Measurements from ENCODE around the gene CAPN12.
"Not testable (repeated sequence)": the region's sequence is repeated elsewhere in the genome, so short reads cannot be mapped to it uniquely, and the experiment has no call there.

The CAPN12 gene

GRCh38 chr19:38770949-38771275 is 26.6 kb upstream of the CAPN12 start:
- not testable (repeated sequence) for DNase-seq (ENCODE audit: low read depth)

GRCh38 chr19:38770228-38770948 is 26.1 kb upstream of the CAPN12 start:
- DNase-seq (ENCODE audit: low read depth), result not testable (repeated sequence)

GRCh38 chr19:38769635-38770211 is 25.4 kb upstream of the CAPN12 start:
- no peak for DNase-seq (ENCODE audit: low read depth)

GRCh38 chr19:38766276-38767047 is 22.2 kb upstream of the CAPN12 start:
- no peak for DNase-seq (ENCODE audit: low read depth)

GRCh38 chr19:38765214-38765613 is 20.9 kb upstream of the CAPN12 start:
- no peak for DNase-seq (ENCODE audit: low read depth)

- no peak for DNase-seq (ENCODE audit: low read depth)
These were observed 19.5 kb upstream of the CAPN12 start for GRCh38 chr19:38763795-38764220.

GRCh38 chr19:38761884-38762389 is 17.7 kb upstream of the CAPN12 start:
- DNase-seq (ENCODE audit: low read depth), result not testable (repeated sequence)

- not testable (repeated sequence) for DNase-seq (ENCODE audit: low read depth)
These were observed 16.7 kb upstream of the CAPN12 start for GRCh38 chr19:38760805-38761517.

GRCh38 chr19:38759590-38760003 is 15.3 kb upstream of the CAPN12 start:
- no peak for DNase-seq (ENCODE audit: low read depth)

- DNase-seq (ENCODE audit: low read depth), result not testable (repeated sequence)
These were observed 9.9 kb upstream of the CAPN12 start for GRCh38 chr19:38754196-38754595.

- not testable (repeated sequence) for DNase-seq (ENCODE audit: low read depth)
These were observed 9.5 kb upstream of the CAPN12 start for GRCh38 chr19:38753783-38754182.

GRCh38 chr19:38745316-38745715 is 1.0 kb upstream of the CAPN12 start:
- DNase-seq (ENCODE audit: low read depth), result no peak

- no peak for DNase-seq (ENCODE audit: low read depth)
These were observed 600 bp upstream of the CAPN12 start for GRCh38 chr19:38744874-38745273.

- DNase-seq (ENCODE audit: low read depth), result no peak
These were observed 628 bp downstream of the CAPN12 start for GRCh38 chr19:38743394-38744297.

GRCh38 chr19:38742906-38743305 is 1.4 kb downstream of the CAPN12 start:
- no peak for DNase-seq (ENCODE audit: low read depth)

- no peak for DNase-seq (ENCODE audit: low read depth)
These were observed 2.0 kb downstream of the CAPN12 start for GRCh38 chr19:38742296-38742695.

GRCh38 chr19:38741670-38742069 is 2.6 kb downstream of the CAPN12 start:
- no peak for DNase-seq (ENCODE audit: low read depth)

- DNase-seq (ENCODE audit: low read depth), result no peak
These were observed 3.3 kb downstream of the CAPN12 start for GRCh38 chr19:38740932-38741331.

GRCh38 chr19:38740257-38740592 is 4.0 kb downstream of the CAPN12 start:
- no peak for DNase-seq (ENCODE audit: low read depth)

- no peak for DNase-seq (ENCODE audit: low read depth)
These were observed 4.6 kb downstream of the CAPN12 start for GRCh38 chr19:38739440-38740256.
